Myocyte (in vitro differentiated cells): ENCODE data around the gene EPPIN. TPM values are rescaled to one million over a fixed set of nuclear protein-coding genes. Genes with fewer than 3 reads are reported as not detected.
"Not testable (repeated sequence)": the region's sequence is repeated elsewhere in the genome, so short reads cannot be mapped to it uniquely, and the experiment has no call there.

Source experiments
- DNase-seq: peaks from one replicate; pipeline ENCODE4 v3.0.0-alpha.2; 2012; ENCODE audit warnings: low read depth
- polyA plus RNA-seq: library from polyadenylated mRNA; unstranded; fragments of >200 nt; gene quantifications from one replicate; pipeline ENCODE4 v1.2.1, GENCODE V29; 2012; ENCODE audit warnings: missing spikeins
- total RNA-seq: library from RNA; depleted of rRNA; stranded (reverse); fragments of >200 nt; gene quantifications from 2 replicates; pipeline ENCODE4 v1.2.3, GENCODE V29; 2014

Gene EPPIN
- total RNA-seq: not detected in 2 replicates
- polyA plus RNA-seq: not detected

- DNase-seq: no peak
These were observed at the start of gene EPPIN for GRCh38 chr20:45547206-45547770. Gene EPPIN (minus strand): TSS chr20:45547401. CDS start chr20:45547357, 44 bp downstream.

- no peak for DNase-seq
These were observed 48.0 kb upstream of the EPPIN start for GRCh38 chr20:45595235-45595634.

GRCh38 chr20:45593498-45593897 lies 46.3 kb upstream of the EPPIN start:
- no peak for DNase-seq

- DNase-seq: peak; percentile 70
These were observed 45.5 kb upstream of the EPPIN start for GRCh38 chr20:45592574-45593189.

- DNase-seq: no peak
These were observed 42.5 kb upstream of the EPPIN start for GRCh38 chr20:45589725-45590124.

- DNase-seq: peak; percentile 7
These were observed 41.6 kb upstream of the EPPIN start for GRCh38 chr20:45588800-45589199.

- peak; percentile 45 for DNase-seq
These were observed 38.8 kb upstream of the EPPIN start for GRCh38 chr20:45585986-45586385.

GRCh38 chr20:45584294-45584693 lies 37.1 kb upstream of the EPPIN start:
- not testable (repeated sequence) for DNase-seq

- no peak for DNase-seq
These were observed 36.3 kb upstream of the EPPIN start for GRCh38 chr20:45583502-45583901.

- DNase-seq: no peak
These were observed 34.5 kb upstream of the EPPIN start for GRCh38 chr20:45581702-45582101.

- no peak for DNase-seq
These were observed 32.0 kb upstream of the EPPIN start, which contains the start of gene WFDC8 for GRCh38 chr20:45579184-45579583. Gene WFDC8 (minus strand): TSS chr20:45579284. CDS start chr20:45579247, 37 bp downstream.

GRCh38 chr20:45578231-45578630 lies 31.0 kb upstream of the EPPIN start:
- no peak for DNase-seq

GRCh38 chr20:45576995-45577394 lies 29.8 kb upstream of the EPPIN start:
- DNase-seq: no peak

- no peak for DNase-seq
These were observed 28.7 kb upstream of the EPPIN start for GRCh38 chr20:45575931-45576330.

GRCh38 chr20:45569650-45570049 lies 22.4 kb upstream of the EPPIN start:
- not testable (repeated sequence) for DNase-seq

- DNase-seq: no peak
These were observed 17.6 kb upstream of the EPPIN start for GRCh38 chr20:45564760-45565276.

- DNase-seq: no peak
These were observed 8.0 kb upstream of the EPPIN start for GRCh38 chr20:45555198-45555597.

- no peak for DNase-seq
These were observed 5.3 kb upstream of the EPPIN start for GRCh38 chr20:45552456-45552855.

- DNase-seq: no peak
These were observed 3.6 kb upstream of the EPPIN start for GRCh38 chr20:45550765-45551164.

- DNase-seq: no peak
These were observed 1.2 kb upstream of the EPPIN start for GRCh38 chr20:45548410-45548809.

- peak; percentile 53 for DNase-seq
These were observed 1.3 kb downstream of the EPPIN start for GRCh38 chr20:45545754-45546453.

GRCh38 chr20:45545351-45545750 lies 1.9 kb downstream of the EPPIN start:
- no peak for DNase-seq
